DLD1 (cell line): ENCODE data around the gene GSTT4.
"Not testable (repeated sequence)": the region's sequence is repeated elsewhere in the genome, so short reads cannot be mapped to it uniquely, and the experiment has no call there.

Experiments
- in situ Hi-C: cut with HindIII; loops from 2 replicates; pipeline ENCODE4 v1.10.0; 2017; ENCODE audit warnings: low sequenced_read_pairs

The GSTT4 gene

DNA sequence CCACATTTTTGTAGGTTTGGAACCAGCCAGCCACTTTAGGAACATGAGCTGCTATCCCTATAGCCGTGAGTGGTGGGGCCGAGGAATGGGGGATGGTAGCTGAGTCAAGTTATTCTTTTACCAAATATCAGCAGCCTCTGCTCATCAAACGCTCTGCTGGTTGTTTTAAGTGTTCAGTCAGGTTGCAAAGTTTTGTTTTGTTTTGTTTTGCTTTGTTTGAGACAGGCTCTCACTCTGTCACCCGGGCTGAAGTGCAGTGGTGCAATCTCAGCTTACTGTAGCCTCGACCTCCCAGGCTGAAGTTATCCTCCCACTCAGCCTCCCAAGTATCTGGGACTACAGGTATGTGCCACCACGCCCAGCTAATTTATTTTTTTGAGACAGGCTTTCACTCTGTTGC, 20.2 kb upstream of the GSTT4 start:
- in situ Hi-C loops = no loop called here

DNA sequence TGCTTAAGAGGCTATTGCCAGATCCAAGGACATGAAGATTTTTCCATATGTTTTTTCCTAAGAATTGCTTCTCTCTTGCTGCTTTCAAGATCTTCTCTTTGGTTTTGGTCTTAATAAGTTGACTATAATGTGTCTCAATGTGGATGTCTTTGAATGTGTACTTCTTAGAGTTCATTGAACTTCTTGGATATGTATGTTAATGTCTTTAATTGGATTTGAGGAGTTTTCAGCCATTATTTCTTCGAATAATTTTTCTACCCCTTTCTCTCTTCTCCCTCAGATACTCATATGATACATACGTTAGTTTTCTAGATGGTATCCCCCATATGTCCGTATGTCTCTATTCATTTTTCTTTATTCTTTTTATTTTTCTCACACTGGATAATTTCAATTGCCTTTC, 19.1 kb upstream of the GSTT4 start:
- in situ Hi-C loops = no loop called here

DNA sequence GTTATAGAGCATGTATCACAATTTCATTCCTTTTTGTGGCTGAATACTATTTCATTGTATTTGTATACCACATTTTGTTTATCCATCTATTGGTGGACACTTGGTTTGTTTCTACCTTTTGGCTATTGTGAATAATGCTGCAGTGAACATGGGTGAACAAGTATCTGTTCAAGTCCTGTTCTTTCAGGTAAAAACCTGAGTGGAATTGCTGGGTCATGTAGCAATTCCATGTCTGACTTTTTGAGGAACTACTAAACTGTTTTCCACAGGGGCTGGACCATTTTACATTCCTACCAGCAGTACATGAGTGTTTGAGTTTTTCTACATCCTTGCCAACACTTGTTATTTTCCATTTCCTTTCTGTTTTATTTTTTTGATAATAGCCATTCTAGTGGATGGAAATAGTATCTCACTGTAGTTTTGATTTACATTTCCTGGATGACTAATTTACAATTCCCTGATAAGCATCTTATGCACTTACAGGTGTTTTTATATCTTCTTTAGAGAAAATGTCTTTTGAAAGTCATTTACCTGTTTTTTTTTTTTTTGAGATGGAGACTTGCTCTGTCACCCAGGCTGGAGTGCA, 18.0 kb upstream of the GSTT4 start:
- in situ Hi-C loops = no loop called here

DNA sequence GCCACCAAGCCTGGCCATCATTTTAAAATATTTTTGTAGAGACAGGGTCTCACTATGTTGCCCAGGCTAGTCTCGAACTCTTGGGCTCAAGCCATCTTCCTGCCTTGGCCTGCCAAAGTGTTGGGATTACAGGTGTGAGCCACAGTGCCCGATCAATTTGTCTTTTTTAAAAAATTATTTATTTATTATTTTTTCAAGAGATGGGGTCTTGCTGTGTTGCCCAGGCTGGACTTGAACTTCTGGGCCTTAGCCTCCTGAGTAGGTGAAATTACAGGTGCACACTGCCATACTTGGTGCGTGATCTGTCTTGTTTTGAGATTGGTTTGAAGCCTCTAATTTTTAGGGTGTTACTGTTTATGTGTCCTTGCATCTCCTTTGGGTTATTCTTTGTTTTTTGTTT, 16.1 kb upstream of the GSTT4 start:
- in situ Hi-C loops = no loop called here

DNA sequence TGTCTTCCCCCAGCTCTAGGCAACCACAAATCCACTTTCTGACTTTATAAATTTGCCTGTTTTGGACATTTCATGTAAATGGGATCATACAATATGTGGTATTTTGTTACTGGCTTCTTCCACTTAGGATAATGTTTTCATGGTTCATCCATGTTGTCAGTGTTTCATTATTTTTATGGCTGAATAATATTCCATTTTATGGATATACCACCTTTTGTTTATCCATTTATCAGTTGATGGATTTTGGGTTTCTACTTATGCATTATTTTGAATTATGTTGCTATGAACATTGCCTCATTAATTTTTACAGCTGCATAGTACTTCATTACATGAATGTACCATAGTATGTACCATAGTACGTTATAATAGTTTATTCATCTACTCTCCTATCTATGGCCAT, 10.9 kb upstream of the GSTT4 start:
- in situ Hi-C loops = no loop called here

DNA sequence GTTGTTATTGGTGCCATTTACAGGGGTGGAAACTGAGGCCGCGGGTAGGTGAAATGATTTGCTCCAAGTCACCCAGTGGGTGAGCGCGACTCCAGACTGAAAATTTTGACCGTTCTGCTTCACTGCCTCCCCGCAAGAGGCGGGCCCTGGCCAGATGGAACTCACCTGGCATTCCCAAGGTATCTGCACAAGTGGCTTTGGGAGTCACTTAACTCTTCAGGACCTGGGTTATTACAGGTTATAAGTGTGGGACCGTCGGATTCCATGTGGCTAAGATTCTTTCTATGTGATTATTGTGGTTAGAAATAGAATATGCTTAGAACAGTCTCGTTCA, 6.4 kb upstream of the GSTT4 start:
- in situ Hi-C loops = no loop called here

DNA sequence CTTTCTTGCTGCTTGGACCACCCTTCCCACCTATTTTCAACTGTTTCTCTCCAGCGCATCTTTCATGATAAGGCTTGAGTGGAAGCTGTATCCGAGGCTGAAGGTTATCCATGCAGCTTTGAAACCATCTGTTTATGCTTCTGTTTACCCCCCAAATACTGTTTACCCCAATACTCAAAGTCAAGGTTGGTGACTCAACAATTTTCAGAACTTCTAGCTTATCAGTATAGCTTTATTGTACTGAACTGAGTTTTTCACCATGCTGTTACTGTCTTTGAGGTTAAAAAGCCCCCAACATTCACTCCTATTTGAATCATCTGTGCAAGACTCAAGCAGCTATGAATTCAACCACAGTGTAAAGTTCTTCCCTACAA, 4.8 kb upstream of the GSTT4 start:
- in situ Hi-C loops = no loop called here

DNA sequence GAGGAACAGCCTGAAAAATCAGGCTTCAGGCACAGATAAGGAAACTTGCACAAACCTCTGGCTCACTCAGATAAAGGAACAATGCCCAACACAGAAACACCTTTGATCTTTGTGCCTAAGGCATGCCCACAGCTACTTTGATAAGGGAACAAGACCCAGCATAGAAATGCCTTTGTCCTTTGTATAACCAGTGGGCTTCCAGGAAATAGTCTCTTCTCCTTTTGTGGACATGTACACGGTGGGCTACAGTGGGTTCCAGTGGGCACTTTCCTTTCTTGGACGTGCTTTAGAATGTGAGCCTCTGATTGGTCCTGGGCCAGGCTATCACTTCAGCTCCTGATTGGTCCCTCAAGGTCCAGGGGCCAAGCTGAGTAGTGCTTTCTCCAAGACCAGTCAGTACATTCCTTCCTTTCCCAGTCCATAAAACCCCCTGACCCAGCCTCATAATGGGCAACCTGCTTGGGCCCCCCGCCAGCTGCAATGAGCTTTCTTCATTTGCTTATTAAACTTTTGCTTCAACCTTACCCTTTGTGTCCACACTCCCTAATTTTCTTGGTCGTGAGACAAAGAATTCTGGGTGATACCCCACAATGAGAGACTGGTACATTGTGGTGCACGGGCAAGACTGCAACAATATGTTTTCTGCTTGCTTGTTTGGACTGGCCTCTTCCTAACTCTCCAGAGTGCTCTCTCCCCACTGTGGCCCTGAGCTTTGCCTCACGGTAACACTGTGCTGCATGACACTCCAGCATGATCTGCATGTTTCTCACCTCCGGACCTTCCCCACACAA, 4.2 kb upstream of the GSTT4 start:
- in situ Hi-C loops = loop anchor here (10.0 kb wide), 1 partner anchor 155 kb away; no protein-coding TSS in a partner anchor

DNA sequence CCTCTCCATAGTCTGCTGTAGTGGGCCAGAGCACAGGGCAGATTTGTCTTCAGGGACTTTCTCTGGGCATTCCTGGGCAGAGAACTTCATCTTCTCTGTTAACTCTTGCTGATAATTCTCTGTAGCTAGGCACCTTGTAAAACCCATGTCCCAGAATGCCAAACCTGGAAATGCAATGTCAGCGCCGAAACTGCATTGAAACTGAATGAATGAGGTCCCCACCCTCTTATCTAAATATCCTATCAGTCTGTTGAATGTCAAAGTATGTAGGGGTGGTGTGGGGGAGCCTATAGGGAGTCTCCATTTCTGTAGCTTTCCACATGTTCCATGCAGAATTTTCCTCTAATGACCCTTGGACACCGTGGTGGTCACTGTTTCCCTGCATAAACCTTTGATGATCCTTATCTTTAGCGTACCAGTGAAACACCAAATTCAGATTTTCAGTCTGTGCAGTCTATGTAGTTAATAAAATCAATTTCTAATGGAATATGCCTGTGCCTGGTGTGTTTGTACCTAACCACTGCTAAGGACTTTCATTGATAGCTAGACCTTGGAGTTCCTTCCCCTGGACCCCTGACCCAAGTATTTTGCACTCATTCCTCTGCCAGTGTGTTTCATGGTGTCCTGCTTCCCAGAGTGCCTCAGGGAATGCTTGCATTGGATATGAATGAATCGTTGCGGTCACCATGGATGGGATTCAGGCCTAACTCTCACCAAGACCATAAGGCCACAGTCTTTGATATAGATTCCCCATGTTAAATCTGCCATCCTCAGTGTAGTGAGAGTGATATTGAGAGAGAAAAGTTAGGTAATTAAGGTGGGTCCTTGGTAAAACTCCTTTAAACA, 3.4 kb upstream of the GSTT4 start:
- in situ Hi-C loops = loop anchor here (10.0 kb wide), 1 partner anchor 156 kb away; no protein-coding TSS in a partner anchor

DNA sequence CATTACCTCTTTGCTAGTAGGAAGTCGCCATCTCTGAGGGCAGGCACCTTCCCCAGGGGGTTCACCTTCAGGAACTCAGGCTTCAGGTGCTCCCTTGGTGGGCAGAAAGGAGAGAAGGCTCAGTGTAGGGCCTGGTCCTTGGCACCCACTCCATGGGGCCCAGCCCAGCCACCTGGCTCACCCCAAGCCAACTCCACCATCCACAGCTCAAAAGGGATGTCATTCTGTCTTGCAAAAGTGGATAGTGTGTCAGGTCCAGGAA, 2.7 kb upstream of the GSTT4 start:
- in situ Hi-C loops = loop anchor here (10.0 kb wide), 1 partner anchor 157 kb away; no protein-coding TSS in a partner anchor

DNA sequence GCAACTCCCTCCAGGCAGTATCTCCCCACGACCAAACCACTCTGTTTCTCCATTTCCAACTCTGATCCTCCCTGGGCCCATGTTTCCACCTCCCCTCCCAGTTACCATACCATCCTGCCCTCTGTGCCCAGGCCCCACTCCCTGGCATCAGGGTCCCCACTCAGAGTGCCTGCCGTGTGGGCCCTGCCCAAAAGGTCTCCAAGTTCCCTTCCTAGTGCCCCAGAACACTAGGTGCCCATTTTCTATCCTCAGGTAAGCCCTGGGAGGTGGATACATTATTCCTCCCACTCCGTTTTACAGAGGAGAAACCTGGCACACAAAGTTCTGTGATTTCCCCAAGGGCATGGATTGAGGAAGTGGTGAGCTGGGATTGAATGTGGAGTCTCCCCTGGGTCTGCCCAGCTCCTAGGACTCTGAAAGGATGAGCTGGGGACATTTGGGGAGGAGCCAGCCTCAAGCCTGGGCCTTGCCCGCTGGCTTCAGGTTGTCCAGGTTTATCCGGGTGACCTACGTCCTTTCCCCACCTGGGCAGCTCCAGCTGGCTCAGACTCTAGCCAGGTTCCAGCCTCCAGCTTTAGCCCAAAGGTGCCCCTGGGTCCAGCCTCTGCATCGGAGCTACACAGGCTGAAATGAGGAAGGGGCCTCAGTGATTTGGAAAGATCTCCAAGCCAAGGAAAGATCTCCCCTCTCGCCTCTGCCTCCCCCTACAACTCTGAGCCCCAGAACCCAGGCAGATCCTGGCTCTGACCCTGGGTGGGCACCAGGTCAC, 2.2 kb upstream of the GSTT4 start:
- in situ Hi-C loops = loop anchor here (10.0 kb wide), 1 partner anchor 157 kb away; no protein-coding TSS in a partner anchor

DNA sequence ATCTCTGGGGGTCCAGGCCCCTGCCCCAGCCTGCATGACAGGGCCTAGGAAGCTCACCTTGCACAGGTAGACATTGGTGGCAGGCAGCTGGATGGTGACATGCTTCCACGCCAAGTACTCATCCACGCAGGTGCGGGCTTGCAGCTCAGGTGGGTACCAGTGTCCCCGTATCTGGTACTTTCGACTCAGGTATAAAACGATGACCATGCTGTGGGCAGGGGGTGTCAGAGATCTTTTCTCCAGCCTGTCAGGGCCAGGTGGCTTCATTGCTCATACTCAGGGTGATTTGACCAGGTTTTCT, 1.6 kb upstream of the GSTT4 start:
- in situ Hi-C loops = loop anchor here (10.0 kb wide), 1 partner anchor 158 kb away; no protein-coding TSS in a partner anchor

DNA sequence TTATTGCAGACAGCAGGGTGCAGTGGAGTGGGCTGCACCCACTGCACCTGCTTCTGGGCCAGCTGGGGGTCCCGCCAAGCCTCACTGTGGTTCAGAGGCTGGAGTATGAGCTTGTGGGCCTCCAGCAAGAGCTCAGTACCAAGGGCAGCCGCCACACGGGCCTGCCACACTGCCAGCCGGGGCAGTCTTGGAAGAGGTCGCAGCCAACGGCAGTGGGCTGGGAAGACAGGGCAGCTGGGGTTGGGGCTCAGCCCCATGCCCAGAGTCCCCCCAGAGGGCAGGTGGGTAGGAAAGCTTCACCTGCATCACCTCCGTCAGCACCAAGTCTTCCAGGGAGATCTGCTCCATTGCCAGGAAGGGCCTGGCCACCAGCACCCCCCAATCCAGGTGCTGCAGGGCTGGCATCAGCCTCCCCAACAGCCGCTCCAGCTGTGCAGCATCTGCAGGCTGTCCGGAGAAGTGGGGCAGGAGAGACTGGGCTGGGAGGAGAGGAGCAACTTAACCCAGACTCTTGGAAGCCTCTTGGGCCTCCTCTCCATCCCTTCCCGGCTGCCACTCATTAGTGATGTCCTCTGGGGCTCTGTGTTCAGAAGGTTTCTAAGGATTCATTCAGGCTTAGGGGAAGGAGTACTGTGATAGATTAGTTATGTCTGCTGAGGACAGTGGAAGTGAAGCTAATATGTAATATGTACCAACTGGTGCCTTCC, 1.1 kb upstream of the GSTT4 start:
- in situ Hi-C loops = loop anchor here (10.0 kb wide), 1 partner anchor 158 kb away; no protein-coding TSS in a partner anchor

DNA sequence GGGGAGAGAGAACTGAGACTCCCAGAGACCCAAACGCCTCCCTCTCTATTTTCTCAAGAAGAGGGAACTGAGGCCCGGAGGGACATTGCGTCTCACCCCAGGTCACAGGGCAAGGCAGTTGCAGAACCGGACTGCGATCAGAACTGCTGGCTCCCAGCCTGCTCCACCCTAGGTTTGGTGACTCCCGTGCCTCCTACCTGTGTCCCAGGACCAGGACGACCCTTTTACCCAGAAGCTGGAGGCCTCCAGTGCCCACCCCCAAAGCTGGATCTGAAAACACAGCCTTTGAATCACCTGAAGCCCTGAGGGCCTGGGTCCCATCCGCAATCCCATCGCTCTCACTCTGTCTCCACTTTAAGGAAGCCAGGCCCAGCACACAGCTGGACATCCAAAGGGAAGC, 1.4 kb downstream of the GSTT4 start:
- in situ Hi-C loops = loop anchor here (10.0 kb wide), 1 partner anchor 161 kb away; no protein-coding TSS in a partner anchor

DNA sequence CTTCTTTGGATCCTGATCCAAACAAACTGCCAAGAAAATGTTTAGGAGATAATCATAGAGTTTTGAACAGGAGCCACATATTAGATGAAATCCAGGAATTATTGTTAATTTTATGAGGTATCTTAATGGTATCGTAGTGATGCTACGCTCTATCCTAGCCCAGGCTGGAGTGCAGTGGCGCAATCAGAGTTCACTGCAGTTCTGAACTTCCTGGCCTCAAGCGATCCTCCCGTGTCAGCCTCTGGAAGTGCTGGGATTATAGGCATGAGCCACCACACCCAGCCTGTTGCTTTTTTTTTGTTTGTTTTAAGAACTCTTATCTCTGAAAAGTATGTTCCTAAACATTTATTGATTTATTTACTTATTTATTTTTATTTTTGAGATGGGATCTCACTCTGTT, 2.4 kb downstream of the GSTT4 start:
- in situ Hi-C loops = loop anchor here (10.0 kb wide), 1 partner anchor 162 kb away; no protein-coding TSS in a partner anchor

DNA sequence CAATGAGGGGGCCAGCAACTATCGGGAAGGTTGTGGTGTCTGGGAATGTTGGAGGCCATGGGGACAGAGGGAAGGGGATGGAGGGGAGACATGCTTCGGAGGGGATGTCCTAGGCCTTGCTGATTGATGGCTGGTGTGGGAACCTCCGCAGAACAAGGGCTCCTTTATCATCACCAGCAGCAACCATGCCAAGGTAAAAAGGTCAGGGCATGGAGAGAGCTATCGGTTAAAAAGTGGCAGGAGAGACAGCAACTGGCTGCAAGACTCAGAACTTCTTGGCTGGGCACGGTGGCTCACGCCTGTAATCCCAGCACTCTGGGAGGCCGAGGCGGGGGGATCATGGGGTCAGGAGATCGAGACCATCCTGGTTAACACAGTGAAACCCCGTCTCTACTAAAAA, 3.0 kb downstream of the GSTT4 start:
- in situ Hi-C loops = loop anchor here (10.0 kb wide), 1 partner anchor 163 kb away; no protein-coding TSS in a partner anchor

DNA sequence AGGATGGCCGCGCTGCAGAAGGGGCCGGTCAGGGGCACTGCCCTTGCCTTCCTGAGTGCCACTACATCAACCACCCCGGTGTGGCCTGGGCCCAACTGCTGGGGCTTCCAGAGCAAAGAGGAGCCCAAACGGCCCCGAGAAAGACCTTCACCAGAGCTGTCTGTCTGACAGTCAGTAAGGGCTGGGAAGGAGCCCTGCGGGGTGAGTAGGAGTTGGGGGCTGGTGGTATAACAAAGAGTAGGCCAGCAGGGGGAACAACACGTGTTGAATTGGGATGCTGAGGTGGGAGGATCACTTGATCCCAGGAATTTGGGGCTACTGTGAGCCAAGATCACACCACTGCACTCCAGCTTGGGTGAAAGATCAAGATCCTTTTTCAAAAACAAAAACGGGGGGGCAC, 3.9 kb downstream of the GSTT4 start:
- in situ Hi-C loops = loop anchor here (10.0 kb wide), 1 partner anchor 163 kb away; no protein-coding TSS in a partner anchor

DNA sequence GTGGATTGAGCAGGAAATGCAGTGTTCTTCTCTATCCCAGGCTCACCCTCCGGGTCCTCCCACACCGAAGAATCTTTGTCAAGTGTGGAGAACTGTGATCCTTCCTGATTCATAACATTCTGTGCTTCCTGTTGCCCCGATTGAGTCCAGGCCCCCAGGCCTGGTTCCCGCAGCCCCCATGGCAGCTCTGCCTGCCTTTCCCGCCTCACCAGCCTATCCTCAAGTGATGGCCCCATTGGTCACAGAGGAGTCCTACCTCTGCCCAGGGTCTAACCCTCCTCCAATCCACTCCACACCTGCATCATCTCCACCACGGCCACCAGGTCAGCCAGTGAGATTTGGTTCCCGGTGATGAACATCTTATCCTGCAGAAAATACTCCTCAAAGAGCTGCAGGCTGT, 5.5 kb downstream of the GSTT4 start:
- in situ Hi-C loops = loop anchor here (10.0 kb wide), 1 partner anchor 165 kb away; no protein-coding TSS in a partner anchor

DNA sequence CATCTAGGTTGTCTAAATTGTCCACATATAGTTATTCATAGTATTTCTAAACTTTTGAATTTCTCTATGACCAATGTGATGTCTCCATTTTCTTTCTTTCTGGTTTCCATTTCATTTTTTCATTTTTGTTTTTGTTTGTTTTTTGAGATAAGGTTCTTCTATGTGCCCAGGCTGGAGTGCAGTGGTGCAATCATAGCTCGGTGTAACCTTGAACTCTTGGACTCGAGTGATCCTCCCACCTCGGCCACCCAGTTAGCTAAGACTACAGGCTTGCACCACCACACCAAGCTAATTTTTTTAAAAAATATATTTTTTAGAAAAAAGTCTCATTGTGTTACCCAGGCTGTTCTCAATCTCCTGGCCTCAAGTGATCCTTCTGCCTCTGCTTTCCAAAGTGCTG, 8.2 kb downstream of the GSTT4 start:
- in situ Hi-C loops = no loop called here

DNA sequence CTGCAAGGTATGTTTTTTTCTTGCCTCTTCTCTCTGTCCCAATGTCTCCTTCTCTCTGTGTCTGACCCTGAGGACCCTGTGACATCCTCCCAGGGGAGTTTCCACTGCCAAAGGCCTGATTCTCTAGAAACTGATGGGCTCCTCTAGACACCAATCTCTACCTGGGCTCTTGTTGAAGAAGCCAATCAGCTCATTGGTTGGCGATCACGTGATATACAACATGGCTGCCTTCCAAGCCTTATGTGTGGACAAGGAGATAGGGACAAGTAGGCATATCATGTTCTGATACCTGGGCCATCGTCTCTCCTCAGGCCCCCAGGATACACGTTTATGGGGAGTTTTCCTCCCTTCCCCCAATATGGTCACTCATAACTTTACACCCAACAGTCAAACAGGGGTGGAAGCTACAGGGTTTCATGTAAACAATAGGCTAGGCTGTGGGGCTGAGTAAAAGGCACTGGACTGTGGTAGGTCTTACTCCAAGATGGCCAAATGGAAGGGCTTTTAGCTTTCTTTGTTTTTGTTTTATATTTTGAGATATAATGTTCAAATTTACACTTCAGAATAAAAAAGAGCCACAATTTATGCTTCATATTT, 11.6 kb downstream of the GSTT4 start:
- in situ Hi-C loops = not testable (repeated sequence)
